Measurements from ENCODE around the gene KHNYN.

KHNYN gene

GRCh38 chr14:24429395-24430142 is at the start of gene KHNYN, which contains the start of gene CBLN3:
KHNYN (plus strand) TSS chr14:24429954; CDS start chr14:24430731, 777 bp downstream.
CBLN3 (minus strand) TSS chr14:24429668; CDS start chr14:24429054, 614 bp downstream.
- peaks cover 39% of the 10 kb centered on the region for H3K36me3 ChIP-seq (ENCODE audit: insufficient read depth, low read length)
- peak; percentile 90 for DNase-seq
- H3K27ac ChIP-seq (ENCODE audit: low read length), result peak within 1 kb of the TSS; percentile 90

DNA sequence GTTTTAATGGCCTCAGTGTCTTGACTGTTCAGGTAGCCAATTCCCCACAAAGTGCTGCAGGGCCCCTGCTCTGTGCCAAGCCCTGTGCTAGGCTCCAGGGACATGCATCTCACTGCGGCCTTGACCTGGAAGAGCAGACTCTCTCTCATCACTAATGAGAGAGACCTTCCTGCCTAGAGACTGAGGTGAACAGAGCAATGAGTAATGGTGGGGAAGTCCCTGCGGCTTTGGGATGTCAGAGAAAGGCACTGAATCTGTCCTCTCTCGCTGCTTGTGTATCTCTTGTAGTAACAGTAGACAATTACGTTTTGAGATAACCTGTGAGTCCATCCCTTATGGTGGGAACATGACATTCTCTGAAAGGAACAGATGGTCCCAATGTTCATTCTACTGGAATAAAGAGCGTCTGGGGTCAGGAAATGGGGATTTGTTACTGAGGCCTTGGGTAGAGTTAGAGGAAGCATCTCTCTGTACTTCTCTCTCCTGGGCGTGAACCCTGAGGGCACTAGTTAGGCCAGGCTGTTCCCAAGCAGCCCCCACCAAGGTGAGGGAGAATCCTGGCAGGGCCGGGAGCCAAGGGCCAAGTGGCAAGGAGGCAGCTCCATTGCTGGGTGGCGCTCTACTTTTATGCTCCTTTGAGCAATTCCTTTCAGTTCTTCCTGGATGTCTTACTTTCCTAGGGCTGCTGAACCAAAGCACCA is 48.2 kb upstream of the KHNYN start:
- no peak overlapping the region for H3K4me2 ChIP-seq (ENCODE audit: insufficient read depth, low read length)
- H4K20me1 ChIP-seq (ENCODE audit: insufficient read depth, low read length), result no peaks in the 10 kb centered on the region
- H3K9me3 ChIP-seq (ENCODE audit: insufficient read depth, low read length, severe bottlenecking), result no peaks in the 10 kb centered on the region
- DNase-seq (no peak), ATAC-seq (ENCODE audit: insufficient read depth, low read depth) (no peak)
- no peak overlapping the region for H3K9ac ChIP-seq (ENCODE audit: low read depth, low read length)
- no peaks in the 10 kb centered on the region for H3K79me2 ChIP-seq (ENCODE audit: insufficient read depth, low read length)
- peaks cover 13% of the 10 kb centered on the region for H3K27me3 ChIP-seq (ENCODE audit: insufficient read depth, low read length, poor library complexity)
- TF ChIP-seq, protein P1, sequence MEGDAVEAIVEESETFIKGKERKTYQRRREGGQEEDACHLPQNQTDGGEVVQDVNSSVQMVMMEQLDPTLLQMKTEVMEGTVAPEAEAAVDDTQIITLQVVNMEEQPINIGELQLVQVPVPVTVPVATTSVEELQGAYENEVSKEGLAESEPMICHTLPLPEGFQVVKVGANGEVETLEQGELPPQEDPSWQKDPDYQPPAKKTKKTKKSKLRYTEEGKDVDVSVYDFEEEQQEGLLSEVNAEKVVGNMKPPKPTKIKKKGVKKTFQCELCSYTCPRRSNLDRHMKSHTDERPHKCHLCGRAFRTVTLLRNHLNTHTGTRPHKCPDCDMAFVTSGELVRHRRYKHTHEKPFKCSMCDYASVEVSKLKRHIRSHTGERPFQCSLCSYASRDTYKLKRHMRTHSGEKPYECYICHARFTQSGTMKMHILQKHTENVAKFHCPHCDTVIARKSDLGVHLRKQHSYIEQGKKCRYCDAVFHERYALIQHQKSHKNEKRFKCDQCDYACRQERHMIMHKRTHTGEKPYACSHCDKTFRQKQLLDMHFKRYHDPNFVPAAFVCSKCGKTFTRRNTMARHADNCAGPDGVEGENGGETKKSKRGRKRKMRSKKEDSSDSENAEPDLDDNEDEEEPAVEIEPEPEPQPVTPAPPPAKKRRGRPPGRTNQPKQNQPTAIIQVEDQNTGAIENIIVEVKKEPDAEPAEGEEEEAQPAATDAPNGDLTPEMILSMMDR (IDR thresholded peaks at IDR 0.05; ENCODE audit: borderline replicate concordance, extremely low read depth, low read length, poor library complexity, severe bottlenecking), result no peak
- H3K4me1 ChIP-seq (ENCODE audit: insufficient read depth, low read length), result no peaks in the 10 kb centered on the region
- no peak overlapping the region for H3K4me3 ChIP-seq (ENCODE audit: low read depth in 1 of 2, low read length in 2 of 2)
- no peaks in the 10 kb centered on the region for H3K36me3 ChIP-seq (ENCODE audit: insufficient read depth, low read length)
- no peak overlapping the region for H3K27ac ChIP-seq (ENCODE audit: low read length)
- H2AFZ ChIP-seq (ENCODE audit: low read depth, low read length), result no peak overlapping the region

More at GRCh38 chr14:24429395-24430142, at the start of gene KHNYN, which contains the start of gene CBLN3:
- ATAC-seq (ENCODE audit: insufficient read depth, low read depth), result peak; percentile 90
- H4K20me1 ChIP-seq (ENCODE audit: insufficient read depth, low read length), result peaks cover 27% of the 10 kb centered on the region
- H3K9ac ChIP-seq (ENCODE audit: low read depth, low read length), result peak within 1 kb of the TSS; percentile 94
- H3K27me3 ChIP-seq (ENCODE audit: insufficient read depth, low read length, poor library complexity), result no peaks in the 10 kb centered on the region
- H3K79me2 ChIP-seq (ENCODE audit: insufficient read depth, low read length), result peaks cover 28% of the 10 kb centered on the region
- peak within 1 kb of the TSS; percentile 93 to 96; a peak in 3 of 4 replicates for H3K4me3 ChIP-seq (ENCODE audit: low read depth in 1 of 2, low read length in 2 of 2)
- peak within 1 kb of the TSS; percentile 97 for H2AFZ ChIP-seq (ENCODE audit: low read depth, low read length)
- no peak for TF ChIP-seq EZH2 (IDR thresholded peaks at IDR 0.05; ENCODE audit: borderline replicate concordance, low read depth, low read length, severe bottlenecking)
- TF ChIP-seq, protein P1 (IDR thresholded peaks at IDR 0.05; ENCODE audit: borderline replicate concordance, extremely low read depth, low read length, poor library complexity, severe bottlenecking), result no peak
- peaks cover 43% of the 10 kb centered on the region for H3K4me1 ChIP-seq (ENCODE audit: insufficient read depth, low read length)
- peak within 1 kb of the TSS; percentile 97 for H3K4me2 ChIP-seq (ENCODE audit: insufficient read depth, low read length)
- H3K9me3 ChIP-seq (ENCODE audit: insufficient read depth, low read length, severe bottlenecking), result no peaks in the 10 kb centered on the region

DNA sequence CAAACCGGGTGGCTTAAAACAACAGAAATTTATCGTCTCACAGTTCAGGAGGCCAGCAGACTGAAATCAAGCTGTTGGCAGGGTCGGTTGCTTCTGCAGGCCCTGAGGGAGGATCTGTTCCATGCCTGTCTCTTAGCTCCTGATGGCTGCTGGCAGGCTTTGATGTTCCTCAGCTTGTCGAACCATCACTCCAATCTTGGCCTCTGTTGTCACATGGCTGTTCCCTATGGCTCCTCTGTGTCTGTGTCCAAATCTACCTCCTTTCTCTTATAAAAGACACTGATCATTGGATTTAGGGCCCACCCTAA is 47.7 kb upstream of the KHNYN start:
- Histone ChIP-seq H3K9ac (ENCODE audit: low read depth, low read length) (no peak overlapping the region), H3K27me3 (ENCODE audit: insufficient read depth, low read length, poor library complexity) (peaks cover 15% of the 10 kb centered on the region), H4K20me1 (ENCODE audit: insufficient read depth, low read length) (no peaks in the 10 kb centered on the region), H3K4me3 (ENCODE audit: low read depth in 1 of 2, low read length in 2 of 2) (no peak overlapping the region), H3K27ac (ENCODE audit: low read length) (no peak overlapping the region), H3K4me2 (ENCODE audit: insufficient read depth, low read length) (no peak overlapping the region), H3K9me3 (ENCODE audit: insufficient read depth, low read length, severe bottlenecking) (no peaks in the 10 kb centered on the region), H3K36me3 (ENCODE audit: insufficient read depth, low read length) (no peaks in the 10 kb centered on the region), H3K79me2 (ENCODE audit: insufficient read depth, low read length) (no peaks in the 10 kb centered on the region), H2AFZ (ENCODE audit: low read depth, low read length) (no peak overlapping the region), H3K4me1 (ENCODE audit: insufficient read depth, low read length) (no peaks in the 10 kb centered on the region)
- no peak for ATAC-seq (ENCODE audit: insufficient read depth, low read depth)
- TF ChIP-seq EZH2 (IDR thresholded peaks at IDR 0.05; ENCODE audit: borderline replicate concordance, low read depth, low read length, severe bottlenecking), result no peak
- TF ChIP-seq, protein P1 (IDR thresholded peaks at IDR 0.05; ENCODE audit: borderline replicate concordance, extremely low read depth, low read length, poor library complexity, severe bottlenecking), result no peak
- DNase-seq, result no peak
